Activated CD4-positive, alpha-beta T cell treated with anti-CD3 and anti-CD28 coated beads, Interleukin-2, amount 50 U/mL, for 24 hours (primary cell): ENCODE results near the gene LCE3B.
"Not testable (repeated sequence)": the region's sequence is repeated elsewhere in the genome, so short reads cannot be mapped to it uniquely, and the experiment has no call there.

Experiments
- DNase-seq, 2 donors: peaks; one replicate each; pipeline ENCODE4 v3.0.0-alpha.2; 2020; ENCODE audit warnings: low read depth in 1 of 2, low spot score in 1 of 2

LCE3B gene

GRCh38 chr1:152613511-152613910, at the start of gene LCE3B:
LCE3B (plus strand) TSS chr1:152613811; CDS start chr1:152613811, 0 bp downstream.
- no peak for DNase-seq

GRCh38 chr1:152565115-152565514, 48.5 kb upstream of the LCE3B start:
- no peak for DNase-seq

GRCh38 chr1:152565535-152566215, 47.9 kb upstream of the LCE3B start:
- no peak for DNase-seq

- DNase-seq, result no peak
These were observed 46.9 kb upstream of the LCE3B start, which contains the start of gene LCE3E for GRCh38 chr1:152566681-152567080. LCE3E (minus strand) TSS chr1:152566780; CDS start chr1:152566208, 572 bp downstream.

- DNase-seq, result no peak
These were observed 36.4 kb upstream of the LCE3B start for GRCh38 chr1:152577168-152577567.

GRCh38 chr1:152579526-152579925, 34.1 kb upstream of the LCE3B start:
- DNase-seq, result not testable (repeated sequence)

GRCh38 chr1:152580433-152580832, 33.2 kb upstream of the LCE3B start, which contains the start of gene LCE3D:
LCE3D (minus strand) TSS chr1:152580516; CDS start chr1:152579936, 580 bp downstream.
- no peak for DNase-seq

GRCh38 chr1:152582647-152583046, 31.0 kb upstream of the LCE3B start:
- no peak for DNase-seq

GRCh38 chr1:152585586-152585985, 28.0 kb upstream of the LCE3B start:
- no peak for DNase-seq

- no peak for DNase-seq
These were observed 16.6 kb upstream of the LCE3B start for GRCh38 chr1:152596986-152597385.

- DNase-seq, result no peak
These were observed 13.7 kb upstream of the LCE3B start, which contains the start of gene LCE3C for GRCh38 chr1:152599934-152600333. LCE3C (plus strand) TSS chr1:152600234; CDS start chr1:152600732, 498 bp downstream.

GRCh38 chr1:152621993-152622392, 8.4 kb downstream of the LCE3B start:
- DNase-seq, result no peak

GRCh38 chr1:152622803-152623202, 9.2 kb downstream of the LCE3B start, which contains the start of gene LCE3A:
LCE3A (minus strand) TSS chr1:152623103; CDS start chr1:152623103, 0 bp downstream.
- DNase-seq, result no peak

- DNase-seq, result no peak
These were observed 9.7 kb downstream of the LCE3B start for GRCh38 chr1:152623203-152623844.

- no peak for DNase-seq
These were observed 13.1 kb downstream of the LCE3B start for GRCh38 chr1:152626744-152627143.

GRCh38 chr1:152630596-152630995, 17.0 kb downstream of the LCE3B start:
- no peak for DNase-seq

GRCh38 chr1:152640351-152640750, 26.7 kb downstream of the LCE3B start:
- no peak for DNase-seq

- no peak for DNase-seq
These were observed 30.3 kb downstream of the LCE3B start for GRCh38 chr1:152643945-152644344.

GRCh38 chr1:152645146-152645545, 31.5 kb downstream of the LCE3B start:
- DNase-seq, result no peak

GRCh38 chr1:152646656-152647055, 33.0 kb downstream of the LCE3B start:
- no peak for DNase-seq

- DNase-seq, result peak in 1 of 2 donors; percentile 40
These were observed 40.5 kb downstream of the LCE3B start for GRCh38 chr1:152654110-152654509.

GRCh38 chr1:152656459-152656858, 42.8 kb downstream of the LCE3B start:
- no peak for DNase-seq
